ENCODE results near the gene PCDHGA9.

DNA sequence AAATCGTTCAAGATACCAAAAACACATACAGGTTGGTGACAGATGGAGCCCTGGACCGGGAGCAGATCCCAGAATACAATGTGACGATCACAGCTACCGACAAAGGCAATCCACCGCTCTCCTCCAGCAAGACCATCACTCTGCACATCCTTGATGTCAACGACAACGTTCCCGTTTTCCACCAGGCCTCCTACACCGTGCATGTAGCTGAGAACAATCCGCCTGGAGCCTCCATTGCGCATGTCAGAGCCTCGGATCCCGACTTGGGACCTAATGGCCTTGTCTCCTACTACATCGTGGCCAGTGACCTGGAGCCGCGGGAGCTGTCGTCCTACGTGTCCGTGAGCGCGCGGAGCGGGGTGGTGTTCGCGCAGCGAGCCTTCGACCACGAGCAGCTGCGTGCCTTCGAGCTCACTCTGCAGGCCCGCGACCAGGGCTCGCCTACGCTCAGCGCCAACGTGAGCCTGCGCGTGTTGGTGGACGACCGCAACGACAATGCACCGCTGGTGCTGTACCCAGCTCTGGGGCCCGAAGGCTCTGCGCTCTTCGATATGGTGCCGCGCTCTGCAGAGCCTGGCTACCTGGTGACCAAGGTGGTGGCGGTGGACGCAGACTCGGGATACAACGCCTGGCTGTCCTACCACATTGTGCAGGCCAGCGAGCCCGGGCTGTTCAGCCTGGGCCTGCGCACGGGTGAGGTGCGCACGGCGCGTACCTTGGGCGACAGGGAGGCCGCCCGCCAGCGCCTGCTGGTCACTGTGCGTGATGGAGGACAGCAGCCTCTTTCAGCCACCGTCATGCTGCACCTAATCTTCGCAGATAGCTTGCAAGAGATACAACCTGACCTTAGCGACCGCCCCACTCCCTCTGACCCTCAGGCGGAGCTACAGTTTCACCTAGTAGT is 30.8 kb upstream of the PCDHGA9 start:
- TF ChIP-seq POLR2A (IDR thresholded peaks at IDR 0.05; ENCODE audit: low read depth, low read length) = no peak
- TF ChIP-seq POLR2AphosphoS5 (IDR thresholded peaks at IDR 0.05; ENCODE audit: low read depth, low read length) = no peak
- no peak for TF ChIP-seq TAF1 (IDR thresholded peaks at IDR 0.05; ENCODE audit: borderline replicate concordance, low read depth, low read length)

Measured in GM12892 (cell line).